Kidney (tissue), 14 donors: ENCODE results near the gene RNASE13. TPM values are rescaled to one million over a fixed set of nuclear protein-coding genes. Genes with fewer than 3 reads are reported as not detected.
A peak's percentile ranks its signal among the peaks of the same experiment; 100 is the strongest.

ENCODE experiments used
- DNase-seq, 5 donors: peaks; one replicate each; pipeline ENCODE4 v3.0.0-alpha.2; 2013 to 2020
- FAIRE-seq: peaks from 2 replicates; lab custom pipeline; 2012; peaks lifted over from hg19 to GRCh38; lab: Jason Lieb, UNC
- H3K27ac ChIP-seq, 2 donors: one replicate each; pipeline ENCODE4 v1.7.0; 2013; ENCODE audit warnings: low read depth in 2 of 2, low read length in 2 of 2, inconsistent platforms in 1 of 2
- H3K27me3 ChIP-seq: one replicate; pipeline ENCODE4 v1.7.1; 2013; ENCODE audit warnings: low read length, inconsistent platforms; ENCODE audit not compliant: control insufficient read depth, insufficient read depth
- H3K36me3 ChIP-seq, 3 donors: one replicate each; pipeline versions ENCODE4 v1.7.0 to v1.7.1; 2013; ENCODE audit warnings: low read length in 3 of 3, control low read depth in 1 of 3, inconsistent platforms in 1 of 3; ENCODE audit not compliant: insufficient read depth in 3 of 3, control insufficient read depth in 2 of 3
- H3K4me1 ChIP-seq, 3 donors: one replicate each; pipeline versions ENCODE4 v1.7.0 to v1.7.1; 2013; ENCODE audit warnings: low read length in 3 of 3, inconsistent platforms in 1 of 3, low read depth in 1 of 3; ENCODE audit not compliant: control insufficient read depth in 2 of 3, insufficient read depth in 2 of 3
- H3K4me3 ChIP-seq, 3 donors: one replicate each; pipeline versions ENCODE4 v1.7.0 to v1.8.1; 2013; ENCODE audit warnings: low read length in 3 of 3, control low read depth in 1 of 3, inconsistent platforms in 1 of 3
- H3K9ac ChIP-seq, 3 donors: one replicate each; pipeline versions ENCODE4 v1.7.0 to v1.7.1; 2013; ENCODE audit warnings: low read length in 3 of 3, control low read depth in 1 of 3, inconsistent platforms in 1 of 3
- H3K9me3 ChIP-seq, 3 donors: one replicate each; pipeline versions ENCODE4 v1.7.0 to v1.7.1; 2013; ENCODE audit warnings: low read length in 3 of 3, control low read depth in 1 of 3, inconsistent platforms in 1 of 3; ENCODE audit not compliant: control insufficient read depth in 2 of 3, insufficient read depth in 1 of 3
- CTCF ChIP-seq: IDR thresholded peaks from 3 replicates; pipeline ENCODE4 v1.5.1; 2012; ENCODE audit warnings: mild to moderate bottlenecking, moderate library complexity, borderline replicate concordance; ENCODE audit not compliant: insufficient read depth; ENCODE audit errors: extremely low read depth
- intact Hi-C: fragments of 100-400 bp; cut with DNase I; formaldehyde crosslinking; loops from one replicate; pipeline ENCODE4 v1.11.1; 2022
- polyA plus RNA-seq: library from polyadenylated mRNA; stranded (reverse); fragments of 350-450 nt; fragmentation: Illumina TruSeq; extraction: RNeasy Lipid Tissue Mini Kit (QIAGEN cat#74804); gene quantifications from one replicate; pipeline ENCODE4 v1.2.3, GENCODE V29; 2014; ENCODE audit warnings: low read depth, low replicate concordance; ENCODE audit not compliant: insufficient read depth
- total RNA-seq: library from RNA; stranded (reverse); fragmentation: NEBNext Ultra II Directional; extraction: Animal tissue kit (Norgen Biotek cat#: 25700); gene quantifications from one replicate; pipeline ENCODE4 v1.2.1, GENCODE V29; 2021
- donor health status: control.
- donor health status: control.
- donor health status: control.
- donor health status: control.
- donor health status: control.
- donor health status: DM: yes; HTN: yes; CAD: no.
- donor health status: Normal renal cell carcinoma (clear cell type).

Gene RNASE13
- total and polyA plus RNA-seq, 2 donors from 2014 or later, result not detected

- TF ChIP-seq CTCF, result no peak
- Histone ChIP-seq H3K36me3 (no peaks in the 10 kb centered on the region), H3K27ac (no peak overlapping the region), H3K4me3 (no peak overlapping the region), H3K27me3 (no peaks in the 10 kb centered on the region), H3K4me1 (peaks cover 0 to 10% (median 9%) of the 10 kb centered on the region in 3 donors), H3K9ac (no peak overlapping the region), H3K9me3 (no peaks in the 10 kb centered on the region)
- intact Hi-C loops, result no loop called here
- no peak for DNase-seq
- no peak for FAIRE-seq
Observed at GRCh38 chr14:21048638-21049037, 14.0 kb upstream of the RNASE13 start.

GRCh38 chr14:21047378-21047781 lies 12.8 kb upstream of the RNASE13 start:
- intact Hi-C loops, result no loop called here
- no peak overlapping the region for H3K27ac ChIP-seq

GRCh38 chr14:21043974-21044618 lies 9.5 kb upstream of the RNASE13 start:
- intact Hi-C loops, result no loop called here
- no peak for TF ChIP-seq CTCF
- Histone ChIP-seq H3K27ac (peak overlapping the region; percentile 51 to 64), H3K9me3 (no peaks in the 10 kb centered on the region), H3K27me3 (no peaks in the 10 kb centered on the region), H3K9ac (no peak overlapping the region), H3K36me3 (no peaks in the 10 kb centered on the region), H3K4me1 (peaks cover 6 to 33% (median 23%) of the 10 kb centered on the region in 3 donors), H3K4me3 (no peak overlapping the region)
- FAIRE-seq (no peak), DNase-seq (peak in 4 of 5 donors; percentile 37 to 60 (median 44))

More at GRCh38 chr14:21047378-21047781, 12.8 kb upstream of the RNASE13 start:
- no peak overlapping the region for H3K9ac ChIP-seq
- no peaks in the 10 kb centered on the region for H3K27me3 ChIP-seq
- no peak for FAIRE-seq
- DNase-seq, result no peak
- no peak overlapping the region for H3K4me3 ChIP-seq
- H3K9me3 ChIP-seq, result no peaks in the 10 kb centered on the region
- H3K4me1 ChIP-seq, result peaks cover 0 to 22% (median 18%) of the 10 kb centered on the region in 3 donors
- TF ChIP-seq CTCF, result no peak
- no peaks in the 10 kb centered on the region for H3K36me3 ChIP-seq
